Hindlimb muscle (tissue), 1 donor: ENCODE results near the gene MMS19. TPM values are rescaled to one million over a fixed set of nuclear protein-coding genes. Genes with fewer than 3 reads are reported as not detected.
A peak's percentile ranks its signal among the peaks of the same experiment; 100 is the strongest.
"Not testable (repeated sequence)": the region's sequence is repeated elsewhere in the genome, so short reads cannot be mapped to it uniquely, and the experiment has no call there.

Experiments used
- DNase-seq: peaks from one replicate; pipeline ENCODE4 v3.0.0-alpha.2; 2013
- polyA plus RNA-seq: library from polyadenylated mRNA; unstranded; fragments of 120-200 nt; gene quantifications from one replicate; pipeline ENCODE4 v1.2.1, GENCODE V29; 2013; ENCODE audit not compliant: insufficient read length

Gene MMS19
- polyA plus RNA-seq, 1 donor, result 66.7 TPM

GRCh38 chr10:97528876-97529275 is 30.7 kb upstream of the MMS19 start:
- not testable (repeated sequence) for DNase-seq

- DNase-seq, result no peak
Observed at GRCh38 chr10:97525683-97526110, 27.5 kb upstream of the MMS19 start.

GRCh38 chr10:97525086-97525485 is 26.9 kb upstream of the MMS19 start:
- no peak for DNase-seq

GRCh38 chr10:97522937-97523336 is 24.7 kb upstream of the MMS19 start:
- no peak for DNase-seq

DNA sequence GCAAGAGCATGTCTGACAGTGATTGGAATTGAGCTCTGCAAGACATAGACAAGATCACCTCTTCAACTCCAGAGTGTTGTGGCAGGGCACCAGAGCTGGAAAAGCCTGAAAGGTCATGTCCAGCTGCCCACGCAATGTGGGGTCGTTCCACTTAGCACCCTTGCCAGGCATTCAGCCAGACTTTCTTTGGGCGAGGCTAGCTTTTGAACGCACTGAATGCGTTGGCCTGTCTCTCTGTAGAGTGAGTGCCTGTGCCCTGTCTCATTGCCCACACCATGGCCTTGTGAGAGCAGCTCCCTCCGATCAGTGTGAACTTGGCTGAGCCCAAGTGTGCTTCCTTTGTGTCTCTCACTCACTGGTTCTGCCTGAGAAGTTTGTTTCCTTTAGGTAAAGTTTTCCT is 23.8 kb upstream of the MMS19 start:
- DNase-seq, result no peak

DNA sequence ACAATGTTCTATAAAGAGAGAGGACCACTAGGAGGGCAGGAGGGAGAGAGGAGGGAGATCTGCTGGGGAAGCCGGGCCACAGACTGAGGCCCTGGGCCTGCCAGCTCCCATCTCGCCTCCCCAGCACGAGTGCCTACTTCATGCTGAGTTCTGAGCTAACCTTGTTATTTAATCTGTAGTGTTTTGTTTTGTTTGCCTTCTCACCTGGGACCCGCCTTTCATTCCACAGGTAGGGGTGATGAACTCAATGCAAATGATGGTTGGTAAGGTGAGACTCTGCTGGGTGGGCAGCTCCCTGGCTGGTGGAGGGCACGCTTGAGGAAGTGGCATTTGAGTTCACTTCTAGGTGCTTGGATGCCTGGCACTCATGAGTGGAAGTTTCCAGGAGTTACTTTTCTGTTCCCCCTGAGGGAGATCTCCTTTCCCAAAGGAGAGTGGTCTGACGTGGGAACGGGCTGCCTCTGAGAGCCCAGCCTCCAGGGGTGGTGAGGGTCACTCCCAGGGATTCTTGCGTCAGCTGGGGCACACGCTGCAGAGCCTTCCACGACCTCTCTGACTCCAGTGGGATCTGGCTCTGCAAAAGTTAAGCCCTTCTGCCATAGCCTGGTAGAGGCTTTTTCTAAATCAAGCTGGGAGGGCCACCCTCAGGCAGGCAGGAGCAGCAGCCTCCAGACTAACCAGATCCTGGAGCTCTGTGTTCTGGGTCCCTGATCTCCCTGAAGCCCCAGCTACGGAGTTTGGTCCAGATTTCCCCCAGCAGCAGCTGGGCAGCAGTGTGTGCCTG is 22.9 kb upstream of the MMS19 start:
- no peak for DNase-seq

DNA sequence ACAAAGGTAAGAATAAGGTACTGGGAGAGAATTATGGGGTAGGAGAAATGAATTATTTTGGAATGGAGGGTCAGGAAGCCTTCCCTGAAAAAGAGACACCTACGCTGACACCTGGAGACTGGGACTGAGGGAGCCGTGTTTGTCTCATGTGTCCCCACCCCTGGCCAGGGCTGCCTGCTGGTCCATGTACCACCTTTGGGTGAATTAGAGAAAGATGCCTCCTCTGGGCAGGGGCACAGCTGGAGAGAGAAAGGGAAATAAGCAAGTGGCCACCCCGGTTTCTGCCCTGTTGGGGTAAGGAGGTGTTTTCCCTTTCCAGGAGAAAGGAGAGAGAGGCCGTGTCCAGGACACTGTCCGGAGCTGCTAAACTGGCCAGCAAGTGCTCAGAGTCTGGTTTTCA is 22.3 kb upstream of the MMS19 start:
- DNase-seq, result no peak

- DNase-seq, result no peak
Observed at GRCh38 chr10:97519342-97519741, 21.1 kb upstream of the MMS19 start.

GRCh38 chr10:97518301-97519043 is 20.2 kb upstream of the MMS19 start:
- peak; percentile 68 for DNase-seq

- DNase-seq, result no peak
Observed at GRCh38 chr10:97517778-97518300, 19.6 kb upstream of the MMS19 start.

DNA sequence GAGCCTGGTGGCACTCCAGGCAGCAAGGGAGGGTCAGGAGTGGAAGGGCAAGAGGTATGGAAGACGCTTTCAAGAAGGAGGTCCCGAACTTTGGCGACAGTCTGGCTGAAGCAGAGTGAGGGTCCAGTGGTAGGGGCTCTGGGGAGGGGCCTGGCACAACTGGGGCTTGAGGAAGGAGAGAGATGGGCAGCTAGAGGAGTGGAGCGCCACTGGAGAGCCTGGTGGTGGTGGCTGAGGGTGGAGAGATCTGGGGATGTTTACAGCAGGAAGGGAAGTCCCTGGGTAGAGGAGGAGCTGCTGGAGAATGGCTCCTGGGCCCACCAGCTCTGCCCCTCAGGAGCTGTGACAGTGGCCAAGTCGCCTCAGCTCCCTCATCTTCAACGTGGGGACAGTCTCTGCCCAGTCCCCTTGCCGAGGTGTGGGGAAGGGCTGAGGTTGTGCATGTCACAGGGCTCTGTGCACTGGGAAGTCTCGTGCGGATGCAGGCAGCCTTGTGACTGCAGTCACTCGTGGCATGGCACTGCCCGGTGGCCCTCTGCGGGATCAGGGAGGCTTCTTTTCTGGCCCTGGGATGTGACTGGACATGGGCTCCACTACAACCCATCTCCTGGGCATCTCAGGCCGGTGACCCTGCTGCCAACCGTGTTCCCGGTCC is 19.0 kb upstream of the MMS19 start:
- DNase-seq, result no peak

DNA sequence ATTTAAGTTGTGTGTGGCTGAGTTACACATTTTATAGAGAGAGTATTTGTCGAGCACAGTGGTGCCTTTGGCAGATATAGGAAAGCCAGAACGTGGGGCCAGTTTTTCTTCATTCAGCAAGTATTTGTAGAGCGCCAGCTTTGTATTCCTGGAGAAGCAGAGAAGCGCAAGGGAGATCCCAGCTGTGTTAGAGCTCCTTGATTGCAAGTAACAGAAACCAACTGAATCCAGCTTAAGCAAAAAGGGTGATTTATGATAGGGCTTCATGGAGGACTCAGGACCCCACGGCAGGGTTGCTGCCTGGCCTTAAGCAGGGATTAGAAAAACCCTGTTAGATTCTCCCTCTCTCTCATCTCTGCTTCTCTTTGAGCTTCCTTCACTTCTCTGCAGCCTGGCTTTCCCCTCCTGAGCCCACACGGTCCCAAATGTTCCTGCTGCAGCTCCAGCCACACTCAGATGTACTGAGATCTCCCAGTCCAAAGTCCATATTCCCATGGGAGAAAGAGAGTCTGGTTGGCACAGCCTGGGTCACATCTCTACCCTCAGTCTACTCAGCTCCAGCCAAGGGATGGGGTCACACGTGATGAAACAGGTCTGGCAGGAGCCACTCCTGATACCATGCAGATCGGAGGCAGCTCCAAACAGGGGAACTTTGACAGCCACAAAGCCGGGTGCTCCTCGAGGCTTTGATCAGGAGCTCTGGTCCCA is 17.2 kb upstream of the MMS19 start:
- no peak for DNase-seq

DNA sequence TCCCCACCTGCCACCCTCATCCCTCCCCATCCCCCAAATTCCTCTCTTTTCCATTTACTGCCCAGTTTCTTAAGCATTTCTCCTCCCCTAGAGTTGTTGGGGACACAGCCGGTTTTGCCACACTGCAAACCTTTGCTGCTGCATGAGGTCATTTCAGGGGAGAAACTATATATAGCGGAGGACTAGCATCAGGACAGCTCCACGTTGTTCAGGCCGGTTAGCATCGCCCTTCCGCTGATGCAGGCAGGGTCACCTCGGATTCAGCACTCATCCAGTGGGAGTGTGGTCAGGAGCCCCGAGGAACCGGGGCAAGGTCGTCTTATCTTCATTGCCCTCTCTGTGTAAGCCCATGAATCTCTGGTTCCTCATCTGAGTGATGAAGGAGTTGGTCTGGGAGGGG is 16.1 kb upstream of the MMS19 start:
- DNase-seq, result no peak

- no peak for DNase-seq
Observed at GRCh38 chr10:97512993-97513392, 14.8 kb upstream of the MMS19 start.

DNA sequence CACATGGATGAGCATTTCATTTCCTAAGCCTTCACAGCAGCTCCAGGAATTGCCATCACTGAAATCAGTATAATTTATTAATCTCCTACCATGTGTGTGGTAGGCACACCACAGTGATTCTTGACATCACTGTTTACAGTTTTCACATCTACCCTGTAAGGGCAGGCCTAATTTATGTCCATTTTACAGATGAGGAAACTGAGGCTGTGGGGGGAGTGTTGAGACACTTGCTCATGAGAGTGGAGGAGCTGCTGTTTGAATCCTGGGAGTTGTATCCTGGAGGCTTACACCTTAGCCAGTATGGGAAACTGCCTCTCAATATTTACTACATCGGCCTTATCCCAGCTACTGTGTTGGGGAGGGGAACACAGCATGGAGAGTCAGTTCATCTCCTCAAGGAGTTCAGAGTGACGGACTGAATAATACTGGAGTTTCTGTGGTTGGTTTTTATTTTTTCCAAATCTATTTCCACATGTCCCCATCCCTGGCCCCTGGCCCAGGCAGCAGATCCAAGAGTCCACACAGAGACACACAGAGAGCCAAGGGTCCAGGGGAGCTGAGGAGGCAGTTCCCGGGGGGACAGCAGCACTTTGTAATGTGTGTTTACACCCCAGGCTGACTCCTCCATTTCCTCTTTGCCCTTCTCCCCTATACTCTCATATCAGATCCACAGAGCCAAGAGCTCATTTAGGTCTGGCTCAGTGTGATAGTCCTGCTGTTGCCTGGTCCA is 13.7 kb upstream of the MMS19 start:
- DNase-seq, result no peak

DNA sequence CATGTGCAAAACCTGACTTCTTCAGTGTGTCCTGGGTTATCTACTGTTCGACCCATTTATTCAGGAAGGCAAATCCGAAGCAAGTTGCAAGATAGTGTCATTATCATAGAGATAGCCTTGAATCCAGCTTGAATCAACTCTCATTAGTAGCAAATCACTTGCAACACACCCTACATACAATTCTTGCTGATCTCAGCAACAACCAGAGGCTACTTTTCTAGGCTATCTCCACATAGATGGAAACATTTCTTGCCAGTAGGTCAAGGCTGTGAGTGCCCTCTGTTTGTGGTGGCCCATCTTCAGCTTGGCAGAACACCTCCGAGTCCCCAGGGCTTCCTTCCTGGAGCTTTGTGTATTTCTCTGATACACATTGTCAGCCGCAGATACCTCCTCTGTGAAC is 12.5 kb upstream of the MMS19 start:
- no peak for DNase-seq

DNA sequence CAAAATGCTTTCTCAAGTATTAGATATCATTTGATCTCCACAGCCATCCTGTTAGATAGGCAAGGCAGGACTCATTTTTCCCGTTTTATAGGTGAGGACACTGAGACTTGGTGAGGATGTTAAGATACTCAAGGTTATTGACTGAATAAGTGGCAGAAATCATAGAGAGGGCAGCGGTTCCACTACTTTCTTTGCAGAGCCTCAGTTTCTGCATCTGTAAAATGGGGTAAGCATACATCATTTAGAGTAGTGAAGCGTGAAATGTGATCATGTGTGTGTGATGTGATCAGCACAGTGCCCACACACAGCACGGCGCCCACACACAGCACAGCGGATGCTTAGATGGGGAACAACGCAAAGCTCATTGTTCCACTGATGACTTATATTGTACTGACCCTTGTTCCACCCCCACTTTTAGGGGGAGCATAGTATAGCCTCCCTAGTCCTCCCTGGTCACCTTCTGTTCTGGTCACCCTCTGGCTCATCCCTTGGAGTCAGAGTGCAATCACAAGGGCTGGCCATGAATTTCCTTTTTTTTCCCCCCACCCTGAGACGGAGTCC is 11.0 kb upstream of the MMS19 start:
- no peak for DNase-seq

GRCh38 chr10:97508342-97508741 is 10.1 kb upstream of the MMS19 start:
- no peak for DNase-seq

DNA sequence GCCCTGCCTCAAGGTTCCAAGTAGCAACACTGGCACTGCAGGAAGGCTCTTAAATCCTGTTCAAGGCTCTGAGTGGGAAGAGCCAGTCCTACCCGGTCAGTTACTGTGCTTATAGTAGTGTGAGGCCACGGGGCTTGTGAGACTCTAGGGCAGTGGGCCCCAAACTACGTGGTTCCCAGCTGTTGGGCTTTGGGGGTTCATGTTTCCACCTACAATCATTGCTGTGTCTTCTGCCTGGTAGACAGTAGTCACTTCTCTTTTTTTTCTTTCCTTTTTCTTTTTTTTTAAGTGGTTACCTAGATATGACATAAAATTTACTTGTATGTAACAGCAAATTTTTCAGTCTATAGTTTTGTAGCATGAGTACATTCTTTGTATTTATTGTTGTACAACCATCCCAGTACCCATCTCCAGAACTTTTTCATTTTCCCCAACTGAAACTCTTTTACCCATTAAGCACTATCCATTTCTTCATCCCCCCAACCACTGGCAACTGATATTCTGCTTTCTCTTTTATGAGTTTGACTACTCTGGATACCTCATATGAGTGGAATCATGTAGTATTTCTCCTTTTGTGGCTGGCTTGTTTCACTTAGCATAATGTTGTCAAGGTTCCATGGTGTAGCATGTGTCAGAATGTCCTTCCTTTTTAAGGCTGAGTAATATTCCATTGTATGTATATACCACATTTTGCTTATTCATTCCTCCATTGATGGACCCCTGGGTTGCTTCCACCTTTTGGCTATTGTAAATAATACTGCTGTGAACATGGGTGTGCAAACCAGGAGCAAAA is 8.2 kb upstream of the MMS19 start:
- no peak for DNase-seq

GRCh38 chr10:97505152-97505551 is 6.9 kb upstream of the MMS19 start:
- DNase-seq, result no peak

DNA sequence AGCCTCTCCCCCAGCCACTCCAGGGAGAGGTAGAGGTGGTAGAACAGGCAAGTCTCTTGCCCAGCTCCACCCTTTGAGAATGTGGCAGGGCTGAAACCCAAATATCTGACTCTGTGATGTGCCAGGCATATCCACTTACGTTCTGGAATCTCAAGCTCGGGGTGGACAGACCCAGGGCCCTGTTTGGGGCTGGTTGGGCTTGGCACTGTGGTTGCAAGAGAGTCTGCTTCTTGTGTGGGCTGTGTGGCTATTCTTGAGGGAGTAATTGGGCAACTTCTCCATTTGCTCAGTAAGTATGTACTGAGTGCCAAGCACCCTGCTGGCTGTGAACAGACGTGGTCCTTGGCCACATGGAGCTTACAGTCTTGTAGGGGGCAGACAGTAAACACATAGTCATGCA is 5.2 kb upstream of the MMS19 start:
- no peak for DNase-seq
